CD4-positive, alpha-beta T cell treated with Interferon alpha-2 for 1 hour (primary cell): Measurements from ENCODE around the gene UBE2D4.
A peak's percentile ranks its signal among the peaks of the same experiment; 100 is the strongest.
"Not testable (repeated sequence)": the region's sequence is repeated elsewhere in the genome, so short reads cannot be mapped to it uniquely, and the experiment has no call there.

Experiments used
- DNase-seq, 2 donors: peaks; one replicate each; pipeline ENCODE4 v3.0.0-alpha.2; 2020 to 2022

Gene UBE2D4

DNA sequence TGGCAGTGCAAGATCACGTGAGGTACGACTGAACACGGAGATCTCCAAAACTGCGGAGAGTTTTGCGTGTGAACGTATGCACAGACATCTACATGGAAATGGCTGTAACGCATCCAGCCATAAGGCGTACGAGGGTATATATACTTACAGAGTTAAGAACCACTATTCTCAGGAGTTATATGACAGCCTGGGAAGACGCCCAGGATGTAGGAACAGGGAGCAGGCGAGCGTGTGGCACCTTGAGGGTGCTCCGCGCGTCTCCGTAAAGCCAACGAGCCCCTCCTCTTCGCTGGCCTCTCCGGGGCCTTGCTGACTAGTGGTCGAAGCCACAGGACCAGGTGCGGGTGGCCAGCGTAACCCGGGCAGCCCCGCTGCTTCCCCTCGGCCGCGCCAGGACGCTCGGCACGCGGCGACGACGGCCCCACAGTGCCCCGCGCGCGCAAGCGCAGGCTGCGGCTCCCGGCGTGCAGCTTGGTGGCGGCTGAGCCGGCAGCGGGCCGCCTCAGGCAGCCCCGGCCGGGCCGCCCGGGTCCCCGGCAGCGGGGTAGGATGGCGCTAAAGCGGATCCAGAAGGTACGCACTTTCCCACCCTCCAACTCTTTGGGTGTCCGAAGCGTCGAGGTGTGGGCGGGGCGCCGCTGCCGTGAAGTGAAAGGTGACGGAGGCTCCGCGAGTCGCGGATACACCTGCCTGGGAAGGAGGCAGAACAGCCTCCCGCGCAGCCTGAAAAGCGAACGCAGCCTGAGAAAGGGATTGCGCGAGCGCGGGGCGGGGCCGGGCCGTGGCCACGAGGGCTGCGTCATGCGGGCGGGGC lies at the start of gene UBE2D4:
Gene UBE2D4 (plus strand): TSS at position 453 of the 814 bp plus-strand sequence. CDS start 97 bp downstream, at position 550.
- peak; percentile 81 to 87 for DNase-seq

DNA sequence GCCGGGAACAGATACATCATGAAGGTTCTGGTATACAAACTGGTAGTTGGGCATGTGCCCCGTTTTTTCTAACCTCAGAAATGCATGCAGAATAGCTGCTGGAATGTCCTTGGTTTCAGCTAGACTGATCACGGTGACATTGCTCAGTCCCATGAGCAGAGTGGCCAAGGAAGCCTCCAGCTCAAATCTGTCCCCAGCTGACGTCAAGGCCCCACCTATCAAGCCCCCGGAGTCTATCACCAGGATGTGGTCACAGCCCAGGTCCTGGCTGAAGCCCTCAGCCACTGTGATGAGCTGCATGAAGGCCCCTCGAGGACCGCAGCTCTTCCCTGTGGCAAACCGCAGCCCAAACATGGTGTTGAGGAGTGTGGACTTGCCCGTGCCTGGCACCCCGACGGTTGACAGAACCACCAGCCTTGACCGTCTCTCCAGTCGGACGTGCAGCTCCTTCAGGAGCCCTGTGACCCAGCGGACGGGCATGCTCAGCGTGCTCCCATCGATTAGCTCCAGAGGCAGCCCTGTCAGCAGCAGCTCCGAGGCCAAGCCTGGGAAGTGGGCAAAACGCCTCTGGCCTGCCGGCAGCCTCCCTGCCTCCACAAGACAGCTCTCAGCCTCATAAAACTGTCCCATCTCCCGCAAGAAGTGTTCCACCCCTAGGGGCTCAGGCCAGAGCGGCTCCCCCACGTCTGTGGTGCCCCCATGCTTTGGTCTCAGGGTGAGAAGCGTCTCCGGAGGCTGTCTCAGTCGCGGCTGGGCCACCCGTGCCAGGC lies 49.1 kb upstream of the UBE2D4 start:
- no peak for DNase-seq

DNA sequence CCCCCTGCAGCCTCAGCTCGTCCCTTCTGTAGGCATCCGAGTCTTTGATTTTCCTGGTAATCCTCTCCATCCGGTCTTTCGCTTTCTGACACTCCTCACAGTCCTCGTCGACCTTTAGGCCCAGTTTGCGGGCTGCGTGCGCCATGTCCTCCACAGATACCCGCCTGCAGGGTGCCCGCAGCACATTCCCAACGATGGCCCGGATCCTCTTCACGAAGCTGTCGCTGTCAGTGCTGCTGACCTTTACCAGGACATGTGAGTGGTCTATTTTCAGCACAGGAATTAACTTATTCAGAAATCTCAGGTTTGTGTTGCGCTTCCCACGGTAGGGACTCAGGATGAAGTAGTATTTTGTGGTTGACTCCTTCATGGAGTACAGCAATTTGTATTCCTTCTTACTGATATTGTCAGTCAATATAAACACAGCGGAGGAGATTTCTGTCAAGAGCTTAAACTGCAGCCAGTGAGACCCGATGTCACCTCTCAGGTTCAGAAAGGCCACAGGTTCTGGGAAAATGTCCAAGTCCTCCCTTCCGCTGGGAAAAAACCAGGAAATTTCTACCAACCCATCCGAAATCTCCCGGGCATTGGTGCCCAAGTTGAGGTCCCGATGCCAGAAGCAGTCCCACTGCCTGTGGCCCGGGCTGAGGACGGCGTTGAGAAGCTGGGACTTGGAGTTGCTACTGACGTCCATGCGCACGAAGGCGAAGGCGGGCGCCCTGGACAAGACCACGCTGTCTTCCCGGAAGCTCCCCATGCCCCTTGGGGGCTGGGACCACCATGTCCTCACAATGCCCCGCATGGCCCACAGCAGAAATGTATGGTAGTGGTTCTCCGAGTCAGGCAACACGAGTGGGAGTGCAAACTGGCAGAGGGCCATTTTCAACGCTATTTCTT lies 48.0 kb upstream of the UBE2D4 start:
- no peak for DNase-seq

DNA sequence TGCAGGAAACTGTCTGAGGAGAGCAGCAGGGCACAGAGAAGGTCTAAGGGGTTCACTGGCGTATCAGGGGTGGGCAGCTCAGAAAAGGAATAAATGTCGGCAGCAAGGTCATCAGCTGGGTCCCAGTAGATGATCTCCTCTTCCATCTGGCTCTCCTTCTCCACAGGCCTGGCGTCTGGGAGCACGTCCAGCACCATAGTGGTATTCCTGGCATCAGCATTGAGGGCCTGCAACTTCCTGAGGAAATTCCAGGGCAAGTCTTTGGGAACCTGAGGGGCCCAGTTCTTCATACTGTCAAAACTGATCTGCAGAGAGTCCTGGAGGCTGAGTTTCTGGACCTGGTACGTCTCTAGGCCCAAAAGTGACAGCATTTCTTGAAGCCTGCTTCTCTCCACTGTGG lies 47.4 kb upstream of the UBE2D4 start:
- no peak for DNase-seq

DNA sequence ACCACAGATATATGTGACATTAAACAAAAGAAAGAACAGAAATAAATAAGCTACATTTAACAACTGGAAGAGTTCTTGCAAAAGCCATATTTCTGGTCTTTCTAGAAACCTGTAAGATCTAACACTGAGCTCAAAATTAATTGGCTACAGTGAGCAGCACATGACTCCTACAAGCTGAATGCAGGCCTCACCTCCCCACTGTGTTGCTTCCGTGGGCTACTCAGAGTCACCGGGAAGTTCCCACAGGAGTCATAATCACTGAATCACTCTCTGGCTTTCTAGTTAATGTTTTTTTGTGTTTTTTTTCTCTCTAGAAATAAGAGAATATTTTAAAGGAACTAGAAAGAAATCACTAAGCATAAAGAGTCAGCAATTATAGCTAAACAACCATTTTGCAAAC lies 46.8 kb upstream of the UBE2D4 start:
- no peak for DNase-seq

DNA sequence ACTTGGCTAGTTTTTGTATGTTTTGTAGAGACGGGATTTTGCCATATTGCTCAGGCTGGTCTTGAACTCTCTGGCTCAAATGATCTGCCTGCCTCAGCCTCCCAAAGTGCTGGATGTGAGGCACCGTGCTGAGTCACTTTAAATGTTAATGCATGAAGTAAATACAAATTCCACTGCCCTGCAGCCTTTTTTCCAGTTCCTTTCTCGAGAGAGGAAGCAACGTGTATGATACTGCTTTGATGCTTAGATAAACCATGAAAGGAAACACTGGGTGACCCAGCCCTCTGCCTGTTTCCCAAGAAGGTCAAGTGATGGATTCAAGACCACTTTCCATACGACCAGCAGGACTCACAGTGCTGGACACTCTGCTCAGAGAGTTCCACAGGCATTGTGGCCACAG lies 45.6 kb upstream of the UBE2D4 start:
- DNase-seq, result no peak

DNA sequence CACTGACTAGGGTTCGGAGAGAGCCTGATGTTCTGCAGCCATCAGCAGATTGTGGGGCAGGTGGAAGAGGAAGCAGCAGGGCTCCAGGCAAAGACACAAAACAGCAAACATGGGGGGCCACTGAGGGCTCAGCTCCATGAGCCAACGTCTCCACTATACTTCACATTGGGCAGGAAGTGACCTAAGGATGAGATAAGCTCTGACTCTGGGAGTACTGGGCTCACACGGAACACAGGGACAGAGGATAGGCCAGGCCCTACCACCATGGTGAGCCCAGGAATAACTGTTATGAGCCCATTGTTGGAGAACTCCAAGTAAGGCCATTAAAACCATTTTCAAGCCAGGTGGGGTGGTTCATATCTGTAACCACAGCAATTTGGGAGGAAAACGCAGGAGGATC lies 42.0 kb upstream of the UBE2D4 start:
- DNase-seq, result no peak

DNA sequence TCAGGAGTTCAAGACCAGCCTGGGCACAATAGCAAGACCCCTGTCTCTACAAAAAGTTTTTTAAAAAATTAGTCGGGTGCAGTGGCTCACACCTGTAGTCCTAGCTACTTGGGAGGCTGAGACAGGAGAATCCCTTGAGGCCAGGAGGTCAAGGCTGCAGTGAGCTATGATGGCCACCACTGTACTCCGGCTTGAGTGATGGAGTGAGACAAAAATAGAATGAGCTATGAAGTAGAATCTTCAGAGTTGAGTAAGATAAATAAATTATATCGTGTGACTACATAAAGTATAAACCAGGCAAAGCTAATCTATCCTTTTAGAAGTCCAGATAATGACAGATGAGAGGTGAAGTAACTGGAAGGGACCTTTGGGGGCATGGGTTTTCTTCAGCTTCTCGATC lies 41.6 kb upstream of the UBE2D4 start:
- no peak for DNase-seq

DNA sequence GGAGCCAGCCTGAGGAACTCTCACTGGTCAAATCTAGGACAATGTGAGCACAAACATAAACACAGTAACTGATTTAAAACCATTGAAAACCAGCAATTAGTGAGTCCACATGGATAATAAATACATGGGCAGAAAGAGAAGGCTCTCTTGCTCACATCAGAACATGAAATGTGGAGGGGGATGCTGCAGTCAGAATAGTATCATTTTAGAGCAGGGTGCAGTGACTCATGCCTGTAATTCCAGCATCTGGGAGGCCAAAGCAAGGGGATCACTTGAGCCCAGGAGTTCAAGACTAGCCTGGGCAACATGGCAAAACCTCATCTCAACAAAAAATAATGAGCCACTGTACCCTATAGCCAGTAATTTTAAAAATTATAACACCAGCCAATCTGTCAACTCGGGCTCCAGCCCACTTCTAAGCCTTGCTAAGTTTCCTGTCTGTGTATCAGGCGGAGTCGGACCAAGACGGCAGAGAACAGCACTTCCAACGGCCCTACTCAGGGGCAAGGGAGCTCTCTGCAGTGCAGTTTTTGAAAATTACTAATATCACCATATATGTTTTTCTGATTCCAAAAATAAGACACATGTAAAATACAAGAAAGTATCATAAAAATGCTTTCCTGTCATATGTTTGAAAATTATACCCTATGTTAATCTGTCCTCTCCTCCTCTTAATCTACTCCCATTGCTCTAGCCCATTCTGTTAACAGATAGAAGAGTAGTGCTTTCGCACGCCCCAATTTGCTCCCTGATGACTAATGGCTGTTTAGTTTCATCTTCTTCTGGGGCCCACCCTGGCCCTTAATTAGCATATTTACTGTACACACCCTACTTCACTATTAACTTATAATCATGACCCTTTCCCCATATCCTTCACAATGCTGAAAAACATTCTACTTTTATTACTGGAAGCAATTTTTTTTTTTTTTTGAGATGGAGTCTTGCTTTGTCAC lies 37.0 kb upstream of the UBE2D4 start:
- no peak for DNase-seq

DNA sequence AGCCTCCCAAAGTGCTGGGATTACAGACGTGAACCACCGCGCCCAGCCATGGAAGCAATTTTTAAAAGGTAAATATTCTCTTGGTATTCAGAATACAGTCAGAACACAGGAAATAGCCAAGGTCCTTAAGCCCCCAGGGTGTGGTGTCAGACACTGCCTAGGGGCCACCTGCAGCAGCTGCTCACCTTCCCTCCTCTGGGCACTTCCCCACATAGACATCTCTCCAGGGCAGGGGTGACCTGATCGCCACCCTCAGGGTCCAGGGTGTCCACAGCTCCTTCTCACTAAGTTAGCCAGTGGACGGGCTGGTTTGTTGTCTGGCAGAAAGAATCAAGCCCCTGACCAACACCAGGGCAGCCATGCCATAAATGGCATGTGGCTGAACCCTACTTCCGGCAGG lies 35.8 kb upstream of the UBE2D4 start:
- DNase-seq, result no peak

DNA sequence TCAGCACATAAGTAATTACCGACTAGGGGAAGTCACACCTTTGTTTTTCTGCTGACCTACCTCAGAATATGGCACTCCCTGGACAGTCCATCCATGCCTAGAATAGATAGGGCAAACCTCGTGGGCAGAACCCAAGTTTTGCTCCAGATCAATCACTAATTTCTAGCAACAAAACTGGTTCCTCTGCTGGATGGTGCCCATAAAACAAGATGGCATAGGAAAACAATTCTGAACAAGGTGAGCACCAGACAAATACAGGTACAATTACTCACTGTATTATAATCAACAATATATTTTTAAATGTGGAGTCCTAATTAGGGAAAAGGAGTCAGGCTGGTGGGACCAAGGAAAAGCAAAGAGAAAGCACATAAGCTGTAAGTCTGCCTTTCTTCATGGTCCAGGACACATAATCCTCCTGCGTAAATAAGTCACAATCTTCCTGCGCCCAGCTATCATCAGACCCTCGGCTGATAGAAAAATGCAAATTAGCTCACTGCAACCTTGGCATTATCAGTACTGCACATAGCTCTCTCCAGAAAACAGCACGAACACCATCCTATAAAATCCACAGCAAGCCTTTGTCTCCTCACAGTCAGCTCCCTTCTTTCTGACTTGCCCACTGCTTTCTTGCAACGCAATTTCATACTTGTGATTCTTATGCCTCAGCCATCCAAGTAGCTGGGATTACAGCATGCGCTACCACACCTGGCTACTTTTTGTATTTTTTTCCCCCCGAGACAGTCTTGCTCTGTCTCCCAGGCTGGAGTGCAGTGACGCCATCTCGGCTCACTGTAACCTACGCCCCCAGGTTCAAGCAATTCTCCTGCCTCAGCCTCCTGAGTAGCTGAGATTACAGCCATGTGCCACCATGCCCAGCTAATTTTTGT lies 34.9 kb upstream of the UBE2D4 start:
- DNase-seq, result no peak

DNA sequence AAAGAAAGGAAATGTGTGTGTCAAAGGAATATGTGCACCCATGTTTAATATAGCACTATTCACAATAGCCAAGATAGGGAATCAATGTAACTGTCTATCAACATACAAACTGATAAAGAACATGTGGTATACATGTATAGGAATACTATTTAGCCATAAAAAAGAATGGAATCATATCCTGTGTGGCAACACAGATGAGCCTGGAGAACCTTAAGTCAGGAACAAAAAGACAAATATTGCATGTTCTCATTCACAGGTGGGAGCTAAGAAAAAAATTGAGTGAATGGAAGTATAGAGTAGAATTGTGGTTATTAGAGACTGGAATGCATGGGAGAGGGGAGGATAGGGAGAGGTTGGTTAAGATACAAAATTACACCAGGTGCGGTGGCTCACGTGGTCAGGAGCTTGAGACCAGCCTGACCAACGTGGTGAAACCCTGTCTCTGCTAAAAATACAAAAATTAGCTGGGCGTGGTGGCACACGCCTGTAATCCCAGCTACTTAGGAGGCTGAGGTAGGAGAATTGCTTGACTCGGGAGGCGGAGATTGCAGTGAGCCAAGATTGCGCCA lies 30.3 kb upstream of the UBE2D4 start:
- no peak for DNase-seq

DNA sequence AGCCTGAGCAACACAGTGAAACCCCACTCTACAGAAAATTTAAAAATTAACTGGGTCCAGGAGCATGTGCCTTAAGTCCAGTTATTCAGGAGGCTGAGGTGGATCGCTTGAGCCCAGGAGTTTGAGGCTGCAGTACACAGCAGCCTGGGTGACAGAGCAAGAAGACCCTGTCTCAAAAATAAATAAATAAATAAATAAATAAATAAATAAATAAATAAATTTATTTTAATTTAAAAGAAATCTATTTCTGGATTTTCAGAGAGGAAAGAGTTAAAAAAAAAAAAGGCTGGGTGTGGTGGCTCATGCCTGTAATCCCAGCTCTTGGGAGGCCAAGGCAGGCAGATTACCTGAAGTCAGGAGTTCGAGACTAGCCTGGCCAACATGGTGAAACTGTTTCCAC lies 27.7 kb upstream of the UBE2D4 start:
- DNase-seq, result not testable (repeated sequence)

DNA sequence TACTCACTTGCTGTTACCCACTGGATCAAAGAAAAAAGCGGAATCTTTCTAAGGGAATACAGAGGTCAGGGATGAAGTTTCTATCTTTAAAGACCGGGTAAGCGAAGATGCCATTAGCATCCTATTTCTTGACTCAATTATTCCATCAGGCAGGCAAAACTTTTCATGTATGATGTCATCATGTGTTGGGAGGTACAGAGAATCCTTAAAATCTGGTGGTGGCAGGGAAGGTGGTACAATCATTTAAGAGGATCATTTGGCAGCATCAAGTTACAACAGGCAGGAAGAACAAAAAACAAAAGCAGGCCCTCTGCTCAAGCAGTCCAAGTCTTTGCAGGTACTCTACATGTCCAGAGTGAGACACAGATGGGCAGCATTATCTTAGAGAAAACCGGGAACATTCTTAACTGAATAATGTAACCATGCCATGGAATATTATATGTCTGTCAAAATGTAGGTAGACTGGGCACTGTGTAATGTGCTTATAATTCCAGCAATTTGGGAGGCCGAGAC lies 23.6 kb upstream of the UBE2D4 start:
- DNase-seq, result no peak

DNA sequence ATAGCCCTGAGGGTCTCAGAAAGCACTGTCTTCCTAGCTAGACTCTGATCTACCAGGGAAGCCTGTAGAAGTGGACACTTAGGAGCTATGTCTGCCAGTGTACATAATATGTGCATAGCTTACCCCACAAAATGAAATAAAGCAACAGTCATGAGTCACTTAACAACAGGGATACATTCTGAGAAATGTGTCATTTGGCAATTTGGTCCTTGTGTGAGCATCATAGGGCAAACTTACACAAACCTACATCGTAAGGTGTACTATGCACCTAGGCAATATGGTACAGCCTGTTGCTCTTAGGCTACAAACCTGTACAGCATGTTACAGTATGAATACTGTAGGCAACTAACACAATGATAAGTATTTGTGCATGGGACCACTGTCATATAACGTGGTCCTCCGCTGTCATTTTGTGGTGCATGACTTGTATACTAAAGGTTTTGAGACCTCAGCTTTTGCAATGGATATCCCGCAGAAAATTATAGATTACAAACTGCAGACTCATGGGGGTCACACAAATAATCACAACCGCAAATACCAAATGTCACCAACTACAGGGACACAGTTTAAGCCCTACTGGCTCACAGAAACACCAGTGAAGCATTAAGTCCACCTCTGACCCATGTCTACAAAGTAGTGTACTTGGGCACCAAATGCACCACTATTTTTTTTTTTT lies 21.6 kb upstream of the UBE2D4 start:
- DNase-seq, result no peak

DNA sequence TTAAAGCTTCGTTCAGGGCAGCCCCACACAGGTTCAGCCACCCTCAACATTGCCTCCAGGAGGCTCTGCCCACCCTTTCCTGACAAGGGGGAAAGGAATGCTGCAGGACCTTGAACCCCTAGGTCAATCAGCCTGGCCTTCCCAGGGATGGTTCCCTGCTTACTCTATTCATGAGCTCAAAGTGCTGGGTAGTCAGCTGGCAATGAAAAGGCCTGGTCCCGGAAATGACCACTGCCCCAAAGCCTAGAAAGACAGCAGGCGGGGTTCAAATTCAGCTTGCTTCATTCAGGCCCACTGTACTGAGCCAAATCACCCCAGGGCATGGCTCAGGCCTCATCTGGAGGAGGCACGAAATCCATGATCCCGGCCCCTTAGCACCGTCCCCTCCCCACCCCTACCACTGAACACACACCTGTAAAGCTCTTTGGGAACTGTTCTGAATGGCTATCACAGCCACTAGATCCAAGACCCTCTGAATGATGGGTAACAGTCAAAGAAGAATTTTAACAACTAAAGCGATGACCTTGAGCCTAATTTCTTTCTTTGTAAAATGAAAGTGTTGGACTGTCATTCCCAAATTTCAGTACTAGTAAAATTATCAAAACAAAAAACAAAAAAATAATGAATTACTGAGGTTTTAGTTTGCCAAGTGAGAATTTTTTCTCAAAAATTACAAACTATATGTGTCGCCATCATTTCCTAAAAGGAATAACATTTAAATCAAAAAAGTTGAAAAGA lies 20.9 kb upstream of the UBE2D4 start:
- DNase-seq, result no peak

DNA sequence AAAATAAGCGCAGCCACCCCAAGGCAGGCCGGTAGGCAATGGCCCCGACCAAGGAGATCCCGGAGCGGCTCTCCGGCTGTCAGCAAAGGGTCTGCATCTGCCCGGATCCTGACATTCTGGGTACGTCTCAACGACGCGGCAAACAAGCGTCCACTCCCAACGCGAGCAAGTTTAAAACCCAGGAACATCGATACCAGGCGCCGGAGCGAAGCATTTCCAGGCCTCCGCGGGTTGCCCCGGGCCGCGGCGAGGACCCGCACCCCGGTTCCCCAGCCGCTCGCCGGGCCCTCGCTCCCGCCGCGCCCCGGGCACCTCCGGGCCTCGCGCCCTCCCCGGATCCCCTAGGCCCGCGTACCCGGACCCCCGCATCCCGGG lies 20.3 kb upstream of the UBE2D4 start:
- peak in 1 of 2 donors; percentile 15 for DNase-seq

DNA sequence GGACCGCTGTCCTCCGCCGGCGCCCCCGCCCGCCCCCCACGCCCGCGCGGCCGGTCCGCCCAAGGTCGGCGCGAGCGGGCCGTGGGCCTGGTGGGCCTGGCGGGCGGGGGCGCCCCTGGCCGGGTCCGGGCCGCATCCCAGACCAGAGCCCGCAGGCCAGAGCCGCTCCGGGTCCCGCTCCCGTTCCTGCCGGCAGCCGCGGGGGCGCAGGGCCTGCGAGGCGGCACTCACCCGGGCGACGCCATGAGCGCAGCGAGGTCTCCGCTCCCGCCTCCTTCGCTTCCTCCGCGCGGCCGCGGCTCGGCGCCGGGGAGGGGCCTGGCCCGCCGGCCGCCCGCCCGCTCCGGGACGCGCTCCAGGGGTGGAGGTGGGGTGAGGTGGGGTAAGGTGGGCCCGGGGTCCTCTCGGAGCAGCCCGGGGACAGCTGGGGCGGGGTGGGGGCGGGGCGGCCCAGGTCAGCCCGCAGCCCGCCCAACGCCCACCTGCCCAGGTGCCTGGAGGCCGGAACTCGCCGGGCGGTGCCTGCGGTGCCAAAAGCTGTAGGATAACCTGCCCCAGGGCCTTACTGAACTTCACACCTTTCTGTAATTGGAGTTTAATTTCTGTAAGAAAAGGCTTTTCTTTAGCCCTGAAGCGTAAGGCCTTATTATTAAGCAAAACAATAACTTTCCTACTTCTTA lies 19.8 kb upstream of the UBE2D4 start, which contains the start of gene URGCP:
Gene URGCP (minus strand): TSS at position 266 of the 680 bp plus-strand sequence. CDS start 21 bp downstream, at position 245.
- peak; percentile 39 to 58 for DNase-seq
